Neuron (in vitro differentiated cells): ENCODE results near the gene PTCRA.

Experiments
- H2AFZ ChIP-seq: one replicate; pipeline ENCODE4 v1.6.1; 2013; ENCODE audit warnings: low read depth, mild to moderate bottlenecking, inconsistent platforms, low read length, moderate library complexity
- H3K27me3 ChIP-seq: one replicate; pipeline ENCODE4 v1.6.1; 2013; ENCODE audit warnings: low read length; ENCODE audit not compliant: insufficient read depth
- H3K36me3 ChIP-seq: one replicate; pipeline ENCODE4 v1.6.1; 2013; ENCODE audit warnings: low read length; ENCODE audit not compliant: insufficient read depth
- H3K4me1 ChIP-seq: one replicate; pipeline ENCODE4 v1.6.1; 2013; ENCODE audit warnings: low read length; ENCODE audit not compliant: insufficient read depth
- H3K4me3 ChIP-seq: 2 replicates; pipeline ENCODE4 v1.5.1; 2013; ENCODE audit warnings: mild to moderate bottlenecking, low read length, moderate library complexity
- H3K9me3 ChIP-seq: one replicate; pipeline ENCODE4 v1.6.1; 2013; ENCODE audit warnings: low read length

Gene PTCRA

DNA sequence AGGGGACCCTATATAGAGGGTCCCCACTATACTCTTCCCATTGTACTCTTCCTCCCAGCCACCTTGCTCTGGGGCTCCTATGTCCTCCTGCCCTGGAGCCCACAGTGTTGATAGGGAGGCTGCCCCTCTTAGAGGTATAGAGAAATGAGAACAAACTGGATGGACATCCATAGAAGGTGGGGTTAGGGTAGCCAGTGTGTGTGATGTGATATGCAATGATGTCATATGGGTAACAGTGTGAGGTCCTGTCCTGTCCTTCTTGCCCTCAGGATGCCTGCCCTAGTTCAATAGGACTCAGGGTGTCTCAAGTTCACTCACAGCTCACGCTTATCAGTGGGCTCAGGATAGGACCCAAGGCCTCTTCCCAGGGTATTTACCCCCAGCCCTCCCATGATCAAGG is 435 bp downstream of the PTCRA start:
- Histone ChIP-seq H3K36me3 (no peaks in the 10 kb centered on the region), H2AFZ (no peak overlapping the region), H3K4me1 (no peaks in the 10 kb centered on the region), H3K4me3 (no peak overlapping the region), H3K27me3 (no peaks in the 10 kb centered on the region), H3K9me3 (no peaks in the 10 kb centered on the region)

DNA sequence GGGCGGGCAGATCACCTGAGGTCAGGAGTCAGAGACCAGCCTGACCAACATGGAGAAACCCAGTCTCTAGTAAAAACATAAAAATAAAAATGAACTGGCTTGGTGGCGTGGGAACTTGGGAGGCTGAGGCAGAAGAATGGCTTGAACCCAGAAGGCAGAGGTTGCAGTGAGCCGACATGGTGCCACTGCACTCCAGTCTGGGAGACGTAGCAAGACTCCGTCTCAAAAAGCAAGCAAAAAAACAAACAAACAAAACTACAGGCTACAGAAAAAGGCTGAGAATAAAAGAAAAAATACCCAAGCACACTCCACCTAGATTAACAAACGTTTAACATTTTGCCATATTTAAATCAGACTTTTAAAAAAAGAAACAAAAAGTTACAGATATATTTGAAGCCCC is 5.9 kb downstream of the PTCRA start:
- Histone ChIP-seq H3K4me1 (no peaks in the 10 kb centered on the region), H3K27me3 (no peaks in the 10 kb centered on the region)

DNA sequence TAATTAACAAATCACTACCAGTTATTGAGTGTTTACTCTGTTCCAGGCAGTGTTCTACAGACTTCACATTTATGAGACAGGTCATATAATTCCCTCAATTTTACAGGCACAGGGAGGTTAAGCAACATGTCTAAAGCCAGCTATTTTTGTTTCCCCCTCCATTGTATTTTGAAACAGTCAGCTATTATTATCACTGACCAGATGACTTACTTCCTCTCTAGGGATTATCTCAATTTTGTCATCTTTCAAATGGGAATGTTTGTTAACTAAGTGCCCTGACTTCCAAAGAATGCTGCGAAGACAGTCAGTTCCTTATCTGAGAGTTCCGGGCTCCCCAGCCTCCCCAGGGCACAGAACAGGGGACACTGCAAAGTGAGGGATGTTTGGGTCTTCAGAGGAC is 7.8 kb downstream of the PTCRA start:
- H3K4me3 ChIP-seq: no peak overlapping the region
- H3K36me3 ChIP-seq: no peaks in the 10 kb centered on the region
- H2AFZ ChIP-seq: no peak overlapping the region
- H3K4me1 ChIP-seq: peaks cover 3% of the 10 kb centered on the region
- H3K9me3 ChIP-seq: no peaks in the 10 kb centered on the region
- no peaks in the 10 kb centered on the region for H3K27me3 ChIP-seq

More for the DNA sequence above, 5.9 kb downstream of the PTCRA start:
- Histone ChIP-seq H3K4me3 (no peak overlapping the region), H3K9me3 (no peaks in the 10 kb centered on the region), H3K36me3 (no peaks in the 10 kb centered on the region), H2AFZ (no peak overlapping the region)

DNA sequence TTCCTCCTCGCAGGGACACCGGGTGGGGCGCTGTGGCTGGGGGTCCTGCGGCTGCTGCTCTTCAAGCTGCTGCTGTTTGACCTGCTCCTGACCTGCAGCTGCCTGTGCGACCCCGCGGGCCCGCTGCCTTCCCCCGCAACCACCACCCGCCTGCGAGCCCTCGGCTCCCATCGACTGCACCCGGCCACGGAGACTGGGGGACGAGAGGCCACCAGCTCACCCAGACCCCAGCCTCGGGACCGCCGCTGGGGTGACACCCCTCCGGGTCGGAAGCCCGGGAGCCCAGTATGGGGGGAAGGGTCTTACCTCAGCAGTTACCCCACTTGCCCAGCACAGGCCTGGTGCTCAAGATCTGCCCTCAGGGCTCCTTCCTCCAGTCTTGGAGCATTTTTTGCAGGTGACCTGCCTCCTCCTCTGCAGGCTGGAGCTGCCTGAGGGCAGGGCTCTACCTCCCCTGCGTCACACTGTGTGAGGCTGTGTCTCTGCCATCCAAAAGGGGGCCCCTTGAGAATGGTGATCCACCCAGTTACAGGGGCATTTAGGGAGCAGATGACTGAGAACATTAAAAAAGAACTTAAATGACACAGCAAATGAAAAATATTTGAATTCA is 9.5 kb downstream of the PTCRA start:
- Histone ChIP-seq H3K4me3 (no peak overlapping the region), H3K27me3 (no peaks in the 10 kb centered on the region), H3K9me3 (no peaks in the 10 kb centered on the region), H3K4me1 (peaks cover 3% of the 10 kb centered on the region), H2AFZ (no peak overlapping the region), H3K36me3 (no peaks in the 10 kb centered on the region)

DNA sequence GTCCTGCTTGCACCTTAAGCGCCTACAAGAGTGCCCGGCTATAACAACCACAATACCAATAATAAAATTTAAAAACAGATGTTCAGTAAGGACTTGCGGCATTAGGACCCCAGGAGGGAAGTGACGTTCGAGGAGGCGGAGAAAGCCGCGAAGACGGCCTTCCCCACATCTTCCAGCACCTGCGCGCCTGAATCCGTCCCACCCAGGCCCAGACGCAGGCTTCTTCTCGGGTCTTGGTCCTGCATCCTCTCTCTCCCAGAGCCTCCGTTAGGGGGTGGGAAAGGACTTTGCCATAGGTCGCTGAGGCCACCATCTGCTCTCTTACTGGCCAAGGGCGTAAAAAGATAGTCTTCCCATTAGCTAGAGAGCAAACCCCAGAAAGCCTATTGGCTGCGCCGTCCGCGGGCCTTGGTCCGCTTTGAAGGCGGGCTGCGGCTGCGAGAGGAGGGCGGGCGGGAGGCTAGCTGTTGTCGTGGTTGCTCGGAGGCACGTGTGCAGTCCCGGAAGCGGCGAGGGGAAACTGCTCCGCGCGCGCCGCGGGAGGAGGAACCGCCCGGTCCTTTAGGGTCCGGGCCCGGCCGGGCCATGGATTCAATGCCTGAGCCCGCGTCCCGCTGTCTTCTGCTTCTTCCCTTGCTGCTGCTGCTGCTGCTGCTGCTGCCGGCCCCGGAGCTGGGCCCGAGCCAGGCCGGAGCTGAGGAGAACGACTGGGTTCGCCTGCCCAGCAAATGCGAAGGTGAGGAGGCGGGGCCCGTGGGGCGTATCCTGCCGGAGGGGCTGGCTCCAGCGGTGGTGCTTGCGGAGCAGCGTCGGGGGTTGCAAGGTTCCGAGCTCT is 13.3 kb downstream of the PTCRA start, which contains the start of gene CNPY3:
CNPY3 (plus strand) TSS at position 495 of the 835 bp plus-strand sequence; CDS start at position 586, 91 bp downstream.
- Histone ChIP-seq H3K36me3 (peaks cover 12% of the 10 kb centered on the region), H3K4me3 (peak within 1 kb of the TSS; percentile 59), H2AFZ (peak within 1 kb of the TSS; percentile 35), H3K27me3 (no peaks in the 10 kb centered on the region), H3K9me3 (no peaks in the 10 kb centered on the region), H3K4me1 (peaks cover 19% of the 10 kb centered on the region)

DNA sequence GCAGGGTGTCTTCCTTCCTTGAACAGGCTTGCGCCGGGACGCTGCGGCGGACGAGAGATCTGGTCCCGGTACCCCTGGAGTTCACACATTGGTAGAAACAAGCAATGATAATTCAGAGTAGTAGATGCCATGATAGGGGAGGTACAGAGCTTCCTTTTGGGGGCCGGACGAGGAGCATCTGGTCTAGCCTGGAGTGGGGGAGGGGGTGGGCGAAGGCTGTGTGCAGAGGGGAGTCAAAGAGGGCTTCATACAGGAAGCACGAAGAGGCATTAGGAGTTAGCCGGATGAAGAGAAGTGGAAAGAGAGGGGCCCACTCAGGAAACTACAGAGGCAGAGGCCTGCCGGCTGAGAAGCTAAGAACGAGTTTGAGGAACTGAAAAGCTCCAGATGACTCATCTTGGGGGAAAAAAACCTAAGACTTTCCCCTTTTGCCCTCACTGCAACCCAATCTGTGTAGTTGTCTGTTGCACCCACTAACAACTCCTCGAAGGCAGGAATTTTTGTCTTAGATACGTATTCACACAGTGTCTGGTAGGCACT is 14.0 kb downstream of the PTCRA start:
- Histone ChIP-seq H3K4me1 (peaks cover 19% of the 10 kb centered on the region), H2AFZ (peak overlapping the region; percentile 35), H3K4me3 (peak overlapping the region; percentile 59), H3K9me3 (no peaks in the 10 kb centered on the region), H3K27me3 (no peaks in the 10 kb centered on the region), H3K36me3 (peaks cover 16% of the 10 kb centered on the region)

DNA sequence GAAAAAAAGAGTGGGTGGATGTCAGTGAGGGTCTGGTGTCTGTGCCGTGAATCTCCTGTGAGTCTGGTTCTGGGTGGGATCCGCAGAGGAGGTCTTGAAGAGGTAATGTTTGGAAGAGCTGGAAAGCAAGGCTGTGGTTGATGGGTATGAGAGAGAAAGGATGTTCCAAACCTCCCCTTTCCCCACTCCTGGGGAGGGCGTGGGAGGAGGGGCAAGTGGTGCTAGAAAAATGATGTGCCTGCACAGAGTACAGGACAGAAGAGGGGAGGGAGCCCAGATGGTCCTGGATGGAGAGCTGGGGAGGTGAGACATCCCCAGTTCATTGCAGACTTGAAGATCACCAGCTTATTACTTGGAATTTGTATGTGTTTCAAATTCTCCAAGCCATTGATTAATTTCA is 16.6 kb downstream of the PTCRA start:
- H3K36me3 ChIP-seq: peaks cover 35% of the 10 kb centered on the region
- no peak overlapping the region for H3K4me3 ChIP-seq
- no peak overlapping the region for H2AFZ ChIP-seq
- peaks cover 19% of the 10 kb centered on the region for H3K4me1 ChIP-seq
- no peaks in the 10 kb centered on the region for H3K9me3 ChIP-seq
- H3K27me3 ChIP-seq: no peaks in the 10 kb centered on the region

DNA sequence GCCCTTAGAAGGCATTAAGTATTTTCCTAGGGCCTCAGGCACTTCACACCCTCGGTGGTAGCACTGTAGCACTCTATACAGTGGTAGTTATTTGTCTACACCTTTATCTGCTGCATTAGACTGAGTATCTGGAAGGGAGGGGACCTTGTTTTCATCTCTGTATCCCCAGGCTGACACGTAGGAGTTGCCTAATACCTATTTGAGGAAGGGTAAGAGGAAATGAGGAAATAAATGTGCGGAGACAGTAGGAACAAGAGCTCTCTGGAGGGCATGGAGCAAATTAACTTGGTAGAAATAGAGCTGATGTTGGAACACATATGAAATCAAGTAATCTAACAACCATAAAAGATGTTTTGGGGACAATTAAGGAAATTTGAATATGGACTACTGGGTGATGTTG is 17.4 kb downstream of the PTCRA start:
- Histone ChIP-seq H3K4me3 (no peak overlapping the region), H3K36me3 (peaks cover 42% of the 10 kb centered on the region), H3K27me3 (no peaks in the 10 kb centered on the region), H2AFZ (no peak overlapping the region), H3K9me3 (no peaks in the 10 kb centered on the region), H3K4me1 (peaks cover 19% of the 10 kb centered on the region)

DNA sequence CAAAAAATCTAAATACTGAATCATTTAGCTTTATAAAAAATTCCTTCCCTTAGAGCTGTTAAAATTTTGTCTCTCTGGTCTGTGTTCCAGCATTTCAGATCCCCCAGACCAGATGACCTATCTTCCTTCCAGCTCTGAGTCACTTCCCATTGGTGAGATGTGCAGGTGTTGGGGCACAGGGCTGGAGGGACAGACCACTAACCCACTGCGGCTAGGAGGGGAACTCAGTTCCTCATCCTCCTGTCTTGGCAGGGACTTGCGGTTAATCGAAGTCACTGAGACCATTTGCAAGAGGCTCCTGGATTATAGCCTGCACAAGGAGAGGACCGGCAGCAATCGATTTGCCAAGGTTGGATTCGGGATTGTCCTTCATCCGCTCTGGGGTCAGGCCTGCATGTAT is 19.5 kb downstream of the PTCRA start:
- H3K4me3 ChIP-seq: no peak overlapping the region
- no peaks in the 10 kb centered on the region for H3K9me3 ChIP-seq
- H3K4me1 ChIP-seq: peaks cover 16% of the 10 kb centered on the region
- H2AFZ ChIP-seq: no peak overlapping the region
- peaks cover 59% of the 10 kb centered on the region for H3K36me3 ChIP-seq
- H3K27me3 ChIP-seq: no peaks in the 10 kb centered on the region

DNA sequence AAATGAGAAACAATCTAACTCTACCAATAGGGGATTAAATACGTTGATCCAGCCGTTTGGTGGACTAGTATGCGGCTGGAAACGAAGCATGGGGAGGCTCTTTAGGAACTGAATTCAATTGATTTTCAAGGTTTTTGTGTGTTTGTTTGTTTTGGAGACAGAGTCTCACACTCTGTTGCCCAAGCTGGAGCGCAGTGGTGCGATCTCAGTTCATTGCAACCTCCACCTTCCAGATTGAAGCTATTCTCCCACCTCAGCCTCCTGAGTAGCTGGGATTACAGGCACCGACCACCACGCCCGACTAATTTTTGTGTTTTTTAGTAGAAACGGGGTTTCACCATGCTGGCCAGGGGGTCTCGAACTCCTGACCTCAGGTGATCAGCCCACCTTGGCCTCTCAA is 20.5 kb downstream of the PTCRA start:
- H3K36me3 ChIP-seq: peaks cover 61% of the 10 kb centered on the region
- H3K4me3 ChIP-seq: no peak overlapping the region
- H3K9me3 ChIP-seq: no peaks in the 10 kb centered on the region
- H2AFZ ChIP-seq: no peak overlapping the region
- H3K27me3 ChIP-seq: no peaks in the 10 kb centered on the region
- peaks cover 8% of the 10 kb centered on the region for H3K4me1 ChIP-seq

DNA sequence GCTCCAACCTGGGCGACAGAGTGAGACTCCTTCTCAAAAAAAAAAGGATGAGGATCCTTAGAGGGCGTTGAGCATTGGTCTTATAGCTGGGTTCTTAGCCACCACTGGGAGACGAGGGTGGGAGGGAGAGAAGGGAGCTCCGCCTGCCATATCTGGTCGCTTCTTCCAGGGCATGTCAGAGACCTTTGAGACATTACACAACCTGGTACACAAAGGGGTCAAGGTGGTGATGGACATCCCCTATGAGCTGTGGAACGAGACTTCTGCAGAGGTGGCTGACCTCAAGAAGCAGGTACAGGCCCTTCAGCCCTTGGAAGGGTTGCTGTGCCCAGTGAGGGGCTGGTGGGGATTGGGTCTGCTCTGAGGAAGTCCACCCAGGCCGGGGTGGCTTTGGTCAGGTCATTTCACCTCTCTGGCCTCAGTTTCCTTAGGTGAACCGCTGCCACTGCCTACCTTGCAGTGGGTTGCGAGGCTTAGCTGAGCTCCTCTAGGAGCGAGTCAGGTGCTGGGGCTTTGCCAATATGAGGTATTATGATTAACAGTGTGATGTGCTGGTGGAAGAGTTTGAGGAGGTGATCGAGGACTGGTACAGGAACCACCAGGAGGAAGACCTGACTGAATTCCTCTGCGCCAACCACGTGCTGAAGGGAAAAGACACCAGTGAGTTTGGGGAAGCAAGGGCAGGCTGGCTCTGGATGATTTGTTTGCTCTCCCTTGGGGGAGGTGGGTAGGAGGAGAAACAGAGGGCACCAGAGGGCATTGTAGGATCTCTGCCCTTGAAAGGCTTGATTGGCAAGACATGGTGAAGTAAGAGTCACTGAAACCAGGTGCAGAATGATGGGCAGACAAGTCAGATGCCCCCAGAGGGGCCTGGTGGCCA is 21.9 kb downstream of the PTCRA start:
- Histone ChIP-seq H3K9me3 (no peaks in the 10 kb centered on the region), H3K4me1 (peaks cover 3% of the 10 kb centered on the region), H3K36me3 (peaks cover 58% of the 10 kb centered on the region), H3K27me3 (no peaks in the 10 kb centered on the region), H3K4me3 (no peak overlapping the region), H2AFZ (no peak overlapping the region)

DNA sequence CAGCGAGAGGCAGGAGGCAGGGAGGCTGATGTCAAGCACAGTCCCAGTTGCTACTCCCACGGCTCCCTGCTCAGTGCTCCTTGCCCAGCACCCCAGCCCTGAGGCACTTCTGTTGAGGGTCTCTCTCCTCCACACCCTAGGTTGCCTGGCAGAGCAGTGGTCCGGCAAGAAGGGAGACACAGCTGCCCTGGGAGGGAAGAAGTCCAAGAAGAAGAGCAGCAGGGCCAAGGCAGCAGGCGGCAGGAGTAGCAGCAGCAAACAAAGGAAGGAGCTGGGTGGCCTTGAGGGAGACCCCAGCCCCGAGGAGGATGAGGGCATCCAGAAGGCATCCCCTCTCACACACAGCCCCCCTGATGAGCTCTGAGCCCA is 22.6 kb downstream of the PTCRA start:
- Histone ChIP-seq H3K9me3 (no peaks in the 10 kb centered on the region), H3K4me3 (no peak overlapping the region), H3K27me3 (no peaks in the 10 kb centered on the region), H3K4me1 (no peaks in the 10 kb centered on the region), H2AFZ (no peak overlapping the region), H3K36me3 (peaks cover 60% of the 10 kb centered on the region)
